Left lung (tissue), 10 donors: ENCODE results near the gene PPP2R2D. TPM values are rescaled to one million over a fixed set of nuclear protein-coding genes. Genes with fewer than 3 reads are reported as not detected.

Experiments
- ATAC-seq: fragments of 200-7000 bp; cut with Tn5 transposase; one replicate; pipeline ENCODE4 v1.9.1; 2020; ENCODE audit warnings: moderate library complexity
- DNase-seq, 4 donors: peaks; one replicate each; pipeline ENCODE4 v3.0.0-alpha.2; 2013 to 2020
- H3K27ac ChIP-seq, 2 donors: fragments of 200-600 bp; sonication (generic) in 1 of 2; one replicate each; pipeline versions ENCODE4 v1.5.0 to v1.8.0; 2020 to 2021
- H3K27me3 ChIP-seq, 2 donors: fragments of 200-600 bp; sonication (generic) in 1 of 2; one replicate each; pipeline versions ENCODE4 v1.5.0 to v1.8.0; 2020 to 2021
- H3K36me3 ChIP-seq, 2 donors: fragments of 200-600 bp; sonication (generic) in 1 of 2; one replicate each; pipeline versions ENCODE4 v1.5.0 to v1.8.0; 2020 to 2021
- H3K4me1 ChIP-seq, 2 donors: fragments of 200-600 bp; one replicate each; pipeline ENCODE4 v1.8.0; 2021
- H3K4me3 ChIP-seq, 2 donors: fragments of 200-600 bp; sonication (generic) in 1 of 2; one replicate each; pipeline versions ENCODE4 v1.5.0 to v1.8.0; 2020 to 2021; ENCODE audit warnings: mild to moderate bottlenecking in 1 of 2
- H3K9me3 ChIP-seq, 2 donors: fragments of 200-600 bp; sonication (generic) in 1 of 2; one replicate each; pipeline versions ENCODE4 v1.5.0 to v1.8.0; 2020 to 2021
- CTCF ChIP-seq, 2 donors: fragments of 200-600 bp; sonication (generic) in 1 of 2; IDR thresholded peaks; one replicate each; pipeline versions ENCODE4 v1.5.0 to v1.8.0; 2021; ENCODE audit warnings: antibody characterized with exemption in 2 of 2
- intact Hi-C, 2 donors: fragments of 100-400 bp; cut with DNase I; formaldehyde crosslinking; loops; one replicate each; pipeline versions ENCODE4 v1.11.2 to v1.14.2; 2022
- polyA plus RNA-seq, 6 donors: library from polyadenylated mRNA; unstranded; fragments of 120-200 nt; gene quantifications; one replicate each; pipeline ENCODE4 v1.2.1, GENCODE V29; 2013; ENCODE audit not compliant: insufficient read length in 6 of 6
- total RNA-seq, 2 donors: library from RNA; stranded (reverse); fragmentation: NEBNext Ultra II Directional; extraction: Animal tissue kit (Norgen Biotek cat#: 25700); gene quantifications; one replicate each; pipeline ENCODE4 v1.2.1, GENCODE V29; 2021
- donor health status: DM: no; HTN: yes; CAD: no.
- donor health status: DM: no; HTN: no; CAD: no.

PPP2R2D gene
- total and polyA plus RNA-seq, 8 donors = 22.7 to 42.4 (median 35.8) TPM

- Histone ChIP-seq H3K9me3 (peaks cover 0 to 6% of the 10 kb centered on the region in 2 donors), H3K36me3 (peaks cover 0 to 9% of the 10 kb centered on the region in 2 donors), H3K4me3 (no peak overlapping the region), H3K4me1 (peaks cover 9 to 48% of the 10 kb centered on the region in 2 donors), H3K27ac (no peak overlapping the region), H3K27me3 (no peaks in the 10 kb centered on the region)
- no peak for DNase-seq
- intact Hi-C loops = no loop called here
- no peak for TF ChIP-seq CTCF (IDR thresholded peaks at IDR 0.05)
- no peak for ATAC-seq
Measured at GRCh38 chr10:131930150-131930549, 29.3 kb downstream of the PPP2R2D start.

GRCh38 chr10:131930586-131931330, 29.9 kb downstream of the PPP2R2D start:
- DNase-seq (no peak), ATAC-seq (no peak)
- intact Hi-C loops = no loop called here
- Histone ChIP-seq H3K4me1 (peaks cover 9 to 42% of the 10 kb centered on the region in 2 donors), H3K4me3 (no peak overlapping the region), H3K27me3 (no peaks in the 10 kb centered on the region), H3K36me3 (peaks cover 0 to 16% of the 10 kb centered on the region in 2 donors), H3K27ac (no peak overlapping the region), H3K9me3 (no peaks in the 10 kb centered on the region)
- TF ChIP-seq CTCF (IDR thresholded peaks at IDR 0.05) = no peak

GRCh38 chr10:131931981-131932380, 31.2 kb downstream of the PPP2R2D start:
- Histone ChIP-seq H3K36me3 (peaks cover 0 to 26% of the 10 kb centered on the region in 2 donors), H3K4me1 (peaks cover 9 to 40% of the 10 kb centered on the region in 2 donors), H3K27ac (no peak overlapping the region), H3K9me3 (no peaks in the 10 kb centered on the region), H3K4me3 (no peak overlapping the region), H3K27me3 (no peaks in the 10 kb centered on the region)
- no peak for TF ChIP-seq CTCF (IDR thresholded peaks at IDR 0.05)
- intact Hi-C loops = no loop called here
- ATAC-seq = no peak
- no peak for DNase-seq

GRCh38 chr10:131933016-131933695, 32.3 kb downstream of the PPP2R2D start:
- TF ChIP-seq CTCF (IDR thresholded peaks at IDR 0.05) = no peak
- no peaks in the 10 kb centered on the region for H3K9me3 ChIP-seq
- peaks cover 8 to 29% of the 10 kb centered on the region in 2 donors for H3K4me1 ChIP-seq
- no peak for ATAC-seq
- intact Hi-C loops = no loop called here
- H3K36me3 ChIP-seq = peaks cover 0 to 38% of the 10 kb centered on the region in 2 donors
- H3K4me3 ChIP-seq = no peak overlapping the region
- no peak overlapping the region for H3K27ac ChIP-seq
- no peak for DNase-seq
- H3K27me3 ChIP-seq = no peaks in the 10 kb centered on the region

GRCh38 chr10:131933696-131934086, 32.9 kb downstream of the PPP2R2D start:
- no peak overlapping the region for H3K27ac ChIP-seq
- TF ChIP-seq CTCF (IDR thresholded peaks at IDR 0.05) = no peak
- no peaks in the 10 kb centered on the region for H3K9me3 ChIP-seq
- ATAC-seq (no peak), DNase-seq (no peak)
- no peaks in the 10 kb centered on the region for H3K27me3 ChIP-seq
- peaks cover 3 to 24% of the 10 kb centered on the region in 2 donors for H3K4me1 ChIP-seq
- H3K4me3 ChIP-seq = no peak overlapping the region
- peaks cover 0 to 43% of the 10 kb centered on the region in 2 donors for H3K36me3 ChIP-seq
- intact Hi-C loops = no loop called here
